RCC 7860 (cell line): ENCODE measurements around the gene TCP11X2.
"Not testable (repeated sequence)": the region's sequence is repeated elsewhere in the genome, so short reads cannot be mapped to it uniquely, and the experiment has no call there.

Source experiments
- DNase-seq: peaks from one replicate; pipeline ENCODE4 v3.0.0-alpha.2; 2015; ENCODE audit warnings: low spot score
- FAIRE-seq: peaks from 2 replicates; lab custom pipeline; 2012; peaks lifted over from hg19 to GRCh38; lab: Jason Lieb, UNC

TCP11X2 gene

GRCh38 chrX:102471762-102472220 lies at the start of gene TCP11X2:
TSS of gene TCP11X2 (minus strand) at chrX:102471812.
- not testable (repeated sequence) for FAIRE-seq, DNase-seq

- FAIRE-seq (no peak), DNase-seq (no peak)
These were observed 45.7 kb upstream of the TCP11X2 start for GRCh38 chrX:102517326-102517725.

GRCh38 chrX:102515975-102516941 lies 44.6 kb upstream of the TCP11X2 start, which contains the start of gene TMSB15A:
TSS of gene TMSB15A (minus strand) at chrX:102516739.
- DNase-seq (no peak), FAIRE-seq (no peak)

GRCh38 chrX:102514536-102514935 lies 42.9 kb upstream of the TCP11X2 start:
- DNase-seq (no peak), FAIRE-seq (no peak)

- FAIRE-seq (no peak), DNase-seq (no peak)
These were observed 27.1 kb upstream of the TCP11X2 start for GRCh38 chrX:102498732-102499131.

GRCh38 chrX:102491766-102492165 lies 20.2 kb upstream of the TCP11X2 start:
- DNase-seq (no peak), FAIRE-seq (no peak)

GRCh38 chrX:102478765-102479164 lies 7.2 kb upstream of the TCP11X2 start:
- FAIRE-seq, DNase-seq: not testable (repeated sequence)

- FAIRE-seq, result peak; percentile 54
- DNase-seq, result not testable (repeated sequence)
These were observed 1.4 kb downstream of the TCP11X2 start for GRCh38 chrX:102470215-102470614.

- not testable (repeated sequence) for FAIRE-seq, DNase-seq
These were observed 13.0 kb downstream of the TCP11X2 start for GRCh38 chrX:102458615-102459014.

- FAIRE-seq, DNase-seq: not testable (repeated sequence)
These were observed 31.7 kb downstream of the TCP11X2 start, which contains the start of gene NXF2B for GRCh38 chrX:102439908-102440307. TSS of gene NXF2B (minus strand) at chrX:102440008. CDS start at chrX:102380036, 59,972 bp downstream.

GRCh38 chrX:102414493-102414892 lies 57.1 kb downstream of the TCP11X2 start:
- DNase-seq, FAIRE-seq: not testable (repeated sequence)
